Endodermal cell (in vitro differentiated cells): ENCODE results near the gene CCDC169. TPM values are rescaled to one million over a fixed set of nuclear protein-coding genes. Genes with fewer than 3 reads are reported as not detected.

Experiments
- DNase-seq: peaks from one replicate; pipeline ENCODE4 v3.0.0-alpha.2; 2017
- H3K27ac ChIP-seq: 2 replicates; pipeline ENCODE4 v1.5.1; 2013; ENCODE audit warnings: mild to moderate bottlenecking, low read depth, low read length, moderate library complexity
- H3K27me3 ChIP-seq: 2 replicates; pipeline ENCODE4 v1.6.1; 2013; ENCODE audit warnings: mild to moderate bottlenecking, low read length, moderate library complexity; ENCODE audit not compliant: insufficient read depth, control insufficient read depth, poor library complexity, severe bottlenecking
- H3K36me3 ChIP-seq: 2 replicates; pipeline ENCODE4 v1.7.0; 2013; ENCODE audit warnings: mild to moderate bottlenecking, low read length, moderate library complexity; ENCODE audit not compliant: control insufficient read depth, insufficient read depth
- H3K4me1 ChIP-seq: one replicate; pipeline ENCODE4 v1.7.0; 2013; ENCODE audit warnings: low read length; ENCODE audit not compliant: control insufficient read depth, insufficient read depth
- H3K4me3 ChIP-seq: 2 replicates; pipeline ENCODE4 v1.5.1; 2013; ENCODE audit warnings: mild to moderate bottlenecking, low read length, moderate library complexity
- H3K9ac ChIP-seq: 2 replicates; pipeline ENCODE4 v1.6.1; 2013; ENCODE audit warnings: mild to moderate bottlenecking, low read length, moderate library complexity; ENCODE audit not compliant: poor library complexity, severe bottlenecking; ENCODE audit errors: extremely low read depth
- H3K9me3 ChIP-seq: 2 replicates; pipeline ENCODE4 v1.6.1; 2013; ENCODE audit warnings: mild to moderate bottlenecking, low read length, moderate library complexity; ENCODE audit not compliant: control insufficient read depth
- H3K27ac Mint-ChIP-seq: 2 replicates; pipeline ENCODE4 v1.8.0; 2020; ENCODE audit warnings: mixed read lengths
- H3K27me3 Mint-ChIP-seq: 2 replicates; pipeline ENCODE4 v1.8.0; 2021; ENCODE audit warnings: mild to moderate bottlenecking, mixed read lengths; ENCODE audit not compliant: insufficient read depth
- H3K36me3 Mint-ChIP-seq: 2 replicates; pipeline ENCODE4 v1.8.0; 2020; ENCODE audit warnings: low read depth, mixed read lengths
- H3K4me1 Mint-ChIP-seq: 2 replicates; pipeline ENCODE4 v1.8.0; 2020; ENCODE audit warnings: mixed read lengths
- H3K4me3 Mint-ChIP-seq: 2 replicates; pipeline ENCODE4 v1.8.0; 2020; ENCODE audit warnings: mild to moderate bottlenecking, moderate library complexity, mixed read lengths
- H3K9me3 Mint-ChIP-seq: 2 replicates; pipeline ENCODE4 v1.8.0; 2020; ENCODE audit warnings: mild to moderate bottlenecking, mixed read lengths
- WGBS, 2 experiments: methylation state at CpG; one replicate each; pipeline versions ENCODE4 v1.1.5 to v1.1.7; 2013; ENCODE audit warnings: missing lambda C conversion rate in 2 of 2, mixed read lengths in 1 of 2; ENCODE audit not compliant: insufficient coverage in 1 of 2, insufficient read length in 1 of 2; 5-methylcytosine and 5-hydroxymethylcytosine counted together
- total RNA-seq, 2 donors: library from RNA; stranded (reverse); fragmentation: NEBNext Ultra II Directional in 1 of 2; extraction: Animal tissue kit (Norgen Biotek cat#: 25700) in 1 of 2; gene quantifications; 2 replicates in 1 of 2; 3 replicates in 1 of 2; pipeline ENCODE4 v1.2.1, GENCODE V29; 2021
- TF ChIP-seq, protein P1 (sequence below): fragments of 200-600 bp; sonication (generic); conservative IDR thresholded peaks from 2 replicates; pipeline ENCODE4 v1.5.0; 2021; ENCODE audit warnings: antibody characterized with exemption, mild to moderate bottlenecking

Gene CCDC169
- total RNA-seq, 2 donors from 2014 or later, result 18.2 to 26.3 TPM

DNA sequence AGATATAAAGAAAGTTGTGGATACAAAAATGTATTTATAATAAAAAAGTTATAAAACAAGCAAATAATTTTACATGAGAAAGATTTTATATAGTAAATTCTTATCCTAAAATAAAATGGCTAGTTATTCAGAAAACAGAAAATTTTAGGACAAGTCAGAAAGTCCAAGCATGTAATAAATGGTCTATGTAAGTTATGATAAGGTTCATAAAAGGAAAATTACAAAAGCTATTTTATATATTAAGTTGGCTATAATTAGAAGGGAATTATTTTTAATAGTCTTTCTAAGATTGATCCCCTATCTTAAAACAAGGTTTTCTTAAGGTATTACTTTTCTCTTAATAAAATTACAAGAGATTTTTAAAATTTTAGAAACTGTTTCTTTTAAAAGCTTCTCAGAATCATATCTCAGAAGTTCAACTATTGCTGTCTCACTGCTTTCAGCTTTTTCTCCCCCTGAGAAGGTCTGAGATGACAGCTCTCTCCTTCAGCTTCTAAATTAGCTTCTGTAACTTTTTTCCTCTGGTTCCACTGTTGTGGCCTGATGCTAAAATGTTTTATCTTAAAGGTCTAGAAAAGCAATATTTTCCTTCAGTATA is 8.7 kb downstream of the CCDC169 start:
- Histone ChIP-seq H3K36me3 (no peaks in the 10 kb centered on the region), H3K9me3 (peaks cover 70% of the 10 kb centered on the region), H3K4me3 (peak overlapping the region; percentile 57), H3K9ac (no peak overlapping the region), H3K27me3 (no peaks in the 10 kb centered on the region), H3K27ac (no peak overlapping the region), H3K4me1 (no peaks in the 10 kb centered on the region)
- TF ChIP-seq, protein P1, sequence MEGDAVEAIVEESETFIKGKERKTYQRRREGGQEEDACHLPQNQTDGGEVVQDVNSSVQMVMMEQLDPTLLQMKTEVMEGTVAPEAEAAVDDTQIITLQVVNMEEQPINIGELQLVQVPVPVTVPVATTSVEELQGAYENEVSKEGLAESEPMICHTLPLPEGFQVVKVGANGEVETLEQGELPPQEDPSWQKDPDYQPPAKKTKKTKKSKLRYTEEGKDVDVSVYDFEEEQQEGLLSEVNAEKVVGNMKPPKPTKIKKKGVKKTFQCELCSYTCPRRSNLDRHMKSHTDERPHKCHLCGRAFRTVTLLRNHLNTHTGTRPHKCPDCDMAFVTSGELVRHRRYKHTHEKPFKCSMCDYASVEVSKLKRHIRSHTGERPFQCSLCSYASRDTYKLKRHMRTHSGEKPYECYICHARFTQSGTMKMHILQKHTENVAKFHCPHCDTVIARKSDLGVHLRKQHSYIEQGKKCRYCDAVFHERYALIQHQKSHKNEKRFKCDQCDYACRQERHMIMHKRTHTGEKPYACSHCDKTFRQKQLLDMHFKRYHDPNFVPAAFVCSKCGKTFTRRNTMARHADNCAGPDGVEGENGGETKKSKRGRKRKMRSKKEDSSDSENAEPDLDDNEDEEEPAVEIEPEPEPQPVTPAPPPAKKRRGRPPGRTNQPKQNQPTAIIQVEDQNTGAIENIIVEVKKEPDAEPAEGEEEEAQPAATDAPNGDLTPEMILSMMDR, result no peak
- H3K4me1 Mint-ChIP-seq, result peaks cover 2% of the 10 kb centered on the region
- peaks cover 56% of the 10 kb centered on the region for H3K36me3 Mint-ChIP-seq
- DNase-seq, result no peak
- no peak overlapping the region for H3K27ac Mint-ChIP-seq
- H3K27me3 Mint-ChIP-seq, result no peaks in the 10 kb centered on the region
- no peak overlapping the region for H3K4me3 Mint-ChIP-seq
- peaks cover 75% of the 10 kb centered on the region for H3K9me3 Mint-ChIP-seq

DNA sequence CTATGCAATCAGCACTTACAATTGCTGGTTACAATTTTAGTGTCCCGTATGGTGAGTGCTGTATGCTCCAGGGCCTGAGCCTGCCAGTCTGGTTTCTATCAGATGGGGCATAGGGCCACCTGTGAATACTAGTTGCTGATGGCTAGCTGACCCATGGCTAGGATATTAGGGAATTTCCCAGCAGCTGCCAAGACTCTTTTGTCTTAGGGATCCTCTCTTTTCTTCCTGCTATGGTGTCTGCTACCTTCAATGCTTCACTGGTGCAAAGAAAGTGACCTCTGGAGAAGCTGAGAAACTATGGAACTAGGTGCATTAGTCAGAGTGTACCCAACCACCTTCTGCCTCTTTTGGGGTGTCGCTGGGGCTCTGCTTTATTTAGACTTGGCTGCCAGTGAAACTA is 11.6 kb downstream of the CCDC169 start:
- H3K27me3 Mint-ChIP-seq, result no peaks in the 10 kb centered on the region

DNA sequence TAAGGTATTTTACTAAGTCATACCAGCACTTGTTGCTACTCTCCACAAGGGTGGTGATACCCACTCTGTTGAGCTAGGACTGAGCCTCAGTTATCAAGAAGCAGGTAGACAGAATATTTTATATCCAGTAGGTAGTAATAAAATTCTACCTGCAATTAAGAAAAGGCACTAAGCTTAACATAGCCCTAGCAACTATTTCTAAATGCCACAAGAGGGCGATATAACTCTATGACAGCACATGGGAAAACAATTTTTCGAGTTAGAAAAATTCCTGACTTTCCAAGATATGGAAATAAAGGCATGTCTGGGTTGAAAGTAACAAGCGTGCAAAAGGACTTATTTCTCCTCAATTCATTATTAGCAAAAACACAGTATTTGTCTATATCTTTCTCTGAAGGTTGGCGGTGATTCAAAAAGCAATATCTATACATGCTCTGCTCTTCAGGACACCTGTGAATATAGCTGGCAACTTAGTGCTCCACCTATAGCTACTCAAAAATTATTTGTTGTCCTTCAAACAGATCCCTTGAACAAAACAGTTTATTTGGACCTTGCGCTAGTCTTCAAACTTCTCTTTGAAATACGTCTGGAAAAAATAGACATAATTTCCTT is 14.7 kb downstream of the CCDC169 start:
- Mint-ChIP-seq H3K27ac (no peak overlapping the region), H3K27me3 (no peaks in the 10 kb centered on the region), H3K36me3 (peaks cover 19% of the 10 kb centered on the region), H3K4me1 (peaks cover 2% of the 10 kb centered on the region), H3K4me3 (no peak overlapping the region), H3K9me3 (peaks cover 25% of the 10 kb centered on the region)
- no peak overlapping the region for H3K4me3 ChIP-seq
- H3K27me3 ChIP-seq, result no peaks in the 10 kb centered on the region
- H3K27ac ChIP-seq, result no peak overlapping the region
- TF ChIP-seq, protein P1, result peak; percentile 93
- H3K36me3 ChIP-seq, result no peaks in the 10 kb centered on the region
- no peak for DNase-seq
- H3K9ac ChIP-seq, result no peak overlapping the region
- peaks cover 29% of the 10 kb centered on the region for H3K9me3 ChIP-seq
- WGBS, 2 experiments, result 57% methylated on average over 5 to 6 of the region's 6 CpGs
- no peaks in the 10 kb centered on the region for H3K4me1 ChIP-seq

More for the DNA sequence above, 11.6 kb downstream of the CCDC169 start:
- H3K27ac Mint-ChIP-seq, result no peak overlapping the region
- no peaks in the 10 kb centered on the region for H3K4me1 ChIP-seq
- H3K4me1 Mint-ChIP-seq, result peaks cover 2% of the 10 kb centered on the region
- no peaks in the 10 kb centered on the region for H3K27me3 ChIP-seq
- H3K4me3 ChIP-seq, result peak overlapping the region; percentile 28
- peaks cover 31% of the 10 kb centered on the region for H3K36me3 Mint-ChIP-seq
- H3K36me3 ChIP-seq, result no peaks in the 10 kb centered on the region
- H3K9me3 Mint-ChIP-seq, result peaks cover 50% of the 10 kb centered on the region
- H3K27ac ChIP-seq, result no peak overlapping the region
- H3K4me3 Mint-ChIP-seq, result no peak overlapping the region
- TF ChIP-seq, protein P1, result no peak
- no peak for DNase-seq
- H3K9me3 ChIP-seq, result peaks cover 60% of the 10 kb centered on the region
- no peak overlapping the region for H3K9ac ChIP-seq
- WGBS, 2 experiments, result 89 to 100% methylated on average over 2 of the region's 2 CpGs
